Common myeloid progenitor, CD34-positive (primary cell): Measurements from ENCODE around the gene TNS4.

Source experiments
- CTCF ChIA-PET: fragments of 350-600 bp; sonication (Branson Sonifier 250); formaldehyde crosslinking; loops from one replicate; lab custom pipeline; 2021; ENCODE audit warnings: antibody characterized with exemption; lab: Charles Lee
- POLR2A ChIA-PET: fragments of 350-600 bp; sonication (Branson Sonifier 250); formaldehyde crosslinking; loops from one replicate; lab custom pipeline; 2021; ENCODE audit warnings: antibody characterized with exemption; lab: Charles Lee
- DNase-seq, 3 donors: peaks; one replicate each; pipeline versions ENCODE4 v3.0.0 to v3.0.0-alpha.2; 2013
- H3K27ac ChIP-seq, 2 experiments: 1 replicate in 1 of 2; 2 replicates in 1 of 2; pipeline ENCODE4 v1.7.0; 2013; ENCODE audit warnings: inconsistent platforms in 2 of 2, low read length in 2 of 2, mild to moderate bottlenecking in 2 of 2, low read depth in 1 of 2, moderate library complexity in 1 of 2; ENCODE audit not compliant: severe bottlenecking in 2 of 2, insufficient read depth in 1 of 2, poor library complexity in 1 of 2
- H3K27me3 ChIP-seq, 5 experiments: replicated peaks in 2 of 5; 1 replicate in 3 of 5; 2 replicates in 2 of 5; pipeline versions ENCODE4 v1.6.1 to v1.7.0; 2013; ENCODE audit warnings: low read length in 4 of 5, mild to moderate bottlenecking in 2 of 5, moderate library complexity in 2 of 5, inconsistent platforms in 1 of 5; ENCODE audit not compliant: insufficient read depth in 5 of 5, control insufficient read depth in 4 of 5
- H3K36me3 ChIP-seq, 4 experiments: 1 replicate in 2 of 4; 2 replicates in 2 of 4; pipeline versions ENCODE4 v1.6.1 to v1.7.0; 2013; ENCODE audit warnings: low read length in 3 of 4, control low read depth in 1 of 4, mild to moderate bottlenecking in 1 of 4; ENCODE audit not compliant: control insufficient read depth in 4 of 4, insufficient read depth in 4 of 4
- H3K4me1 ChIP-seq, 4 experiments: 1 replicate in 3 of 4; 2 replicates in 1 of 4; pipeline versions ENCODE4 v1.6.1 to v1.7.1; 2013; ENCODE audit warnings: low read length in 3 of 4, mild to moderate bottlenecking in 3 of 4, control low read depth in 1 of 4, inconsistent platforms in 1 of 4, moderate library complexity in 1 of 4; ENCODE audit not compliant: control insufficient read depth in 4 of 4, insufficient read depth in 4 of 4; ENCODE audit errors: control extremely low read depth in 1 of 4
- H3K4me3 ChIP-seq, 7 experiments: 1 replicate in 4 of 7; 2 replicates in 3 of 7; pipeline versions ENCODE4 v1.5.1 to v1.7.0; 2013; ENCODE audit warnings: mild to moderate bottlenecking in 7 of 7, low read length in 6 of 7, moderate library complexity in 6 of 7, inconsistent platforms in 2 of 7, low read depth in 2 of 7, control low read depth in 1 of 7; ENCODE audit not compliant: insufficient read depth in 4 of 7, control insufficient read depth in 1 of 7; ENCODE audit errors: extremely low read depth in 1 of 7
- H3K9me3 ChIP-seq, 5 experiments: 1 replicate in 4 of 5; 2 replicates in 1 of 5; pipeline versions ENCODE4 v1.6.1 to v1.7.1; 2013; ENCODE audit warnings: low read length in 4 of 5, mild to moderate bottlenecking in 2 of 5, inconsistent platforms in 1 of 5, low read depth in 1 of 5, moderate library complexity in 1 of 5; ENCODE audit not compliant: control insufficient read depth in 4 of 5, insufficient read depth in 2 of 5; ENCODE audit errors: control extremely low read depth in 1 of 5
- WGBS: methylation state at CpG from one replicate; pipeline ENCODE4 v1.1.5; 2013; ENCODE audit not compliant: insufficient coverage; 5-methylcytosine and 5-hydroxymethylcytosine counted together

Gene TNS4

DNA sequence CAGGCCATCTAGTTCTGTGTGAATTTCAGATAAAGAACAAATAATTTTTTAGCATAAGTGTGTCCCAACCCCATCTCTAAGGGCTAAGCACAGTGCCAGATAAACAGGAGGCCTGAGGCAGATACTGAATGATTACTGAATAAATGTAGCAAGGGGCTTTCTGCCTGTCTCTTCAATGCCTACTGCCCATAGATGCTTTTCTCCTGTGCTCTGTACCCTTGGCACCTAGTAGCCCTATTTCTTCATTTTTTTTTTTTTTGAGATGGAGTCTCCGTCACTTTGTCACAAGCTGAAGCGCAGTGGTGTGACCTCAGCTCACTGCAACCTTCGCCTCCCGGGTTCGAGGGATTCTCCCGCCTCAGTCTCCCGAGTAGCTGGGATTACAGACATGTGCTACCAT is 32.9 kb downstream of the TNS4 start:
- 99% methylated on average over 7 of the region's 7 CpGs for WGBS
- DNase-seq: no peak
- CTCF ChIA-PET: interaction anchor here (1.0 kb wide), 1 partner anchor 65 kb away, joined by 5 read pairs; no protein-coding TSS in a partner anchor
- no peak overlapping the region for H3K4me3 ChIP-seq
- POLR2A ChIA-PET: no interaction called here
- H3K27me3 ChIP-seq: peaks cover 0 to 2% (median 0%) of the 10 kb centered on the region in 5 experiments
- no peak overlapping the region for H3K27ac ChIP-seq
- H3K4me1 ChIP-seq: no peaks in the 10 kb centered on the region
- peaks cover 0 to 7% (median 0%) of the 10 kb centered on the region in 5 experiments for H3K9me3 ChIP-seq
- no peaks in the 10 kb centered on the region for H3K36me3 ChIP-seq

DNA sequence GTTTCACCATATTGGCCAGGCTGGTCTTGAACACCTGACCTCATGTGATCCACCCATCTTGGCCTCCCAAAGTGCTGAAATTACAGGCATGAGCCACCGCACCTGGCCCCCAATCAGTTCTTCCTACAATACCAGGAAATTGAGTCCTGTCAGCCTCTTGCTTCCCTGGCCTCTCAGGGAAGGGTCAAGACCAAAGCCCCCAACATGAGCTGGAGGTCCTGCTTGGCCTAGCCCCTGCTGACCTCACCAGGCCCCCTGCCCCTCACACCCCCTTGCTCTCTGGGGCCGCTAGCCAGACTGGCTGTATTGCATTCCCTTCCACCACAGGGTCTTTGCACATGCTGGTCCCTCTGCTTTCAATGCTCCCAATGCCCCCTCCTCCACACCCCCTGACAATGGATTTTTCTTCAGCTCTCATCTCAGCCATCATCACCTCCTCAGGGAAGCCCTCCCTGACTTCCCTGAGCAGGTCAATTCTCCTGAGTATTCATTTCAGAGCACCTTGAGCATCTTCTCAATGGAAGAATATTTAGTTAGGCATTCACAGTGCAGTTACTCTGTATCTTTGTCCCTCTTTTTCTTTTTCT is 34.0 kb downstream of the TNS4 start:
- H3K4me1 ChIP-seq: no peaks in the 10 kb centered on the region
- peaks cover 0 to 5% (median 0%) of the 10 kb centered on the region in 5 experiments for H3K9me3 ChIP-seq
- DNase-seq: no peak
- 100% methylated on average over 1 of the region's 2 CpGs for WGBS
- H3K27ac ChIP-seq: no peak overlapping the region
- peaks cover 0 to 2% (median 0%) of the 10 kb centered on the region in 5 experiments for H3K27me3 ChIP-seq
- no peaks in the 10 kb centered on the region for H3K36me3 ChIP-seq
- ChIA-PET POLR2A (no interaction called here), CTCF (interaction anchor here (0.7 kb wide), 1 partner anchor 150 kb away, joined by 3 read pairs; no protein-coding TSS in a partner anchor)
- no peak overlapping the region for H3K4me3 ChIP-seq

DNA sequence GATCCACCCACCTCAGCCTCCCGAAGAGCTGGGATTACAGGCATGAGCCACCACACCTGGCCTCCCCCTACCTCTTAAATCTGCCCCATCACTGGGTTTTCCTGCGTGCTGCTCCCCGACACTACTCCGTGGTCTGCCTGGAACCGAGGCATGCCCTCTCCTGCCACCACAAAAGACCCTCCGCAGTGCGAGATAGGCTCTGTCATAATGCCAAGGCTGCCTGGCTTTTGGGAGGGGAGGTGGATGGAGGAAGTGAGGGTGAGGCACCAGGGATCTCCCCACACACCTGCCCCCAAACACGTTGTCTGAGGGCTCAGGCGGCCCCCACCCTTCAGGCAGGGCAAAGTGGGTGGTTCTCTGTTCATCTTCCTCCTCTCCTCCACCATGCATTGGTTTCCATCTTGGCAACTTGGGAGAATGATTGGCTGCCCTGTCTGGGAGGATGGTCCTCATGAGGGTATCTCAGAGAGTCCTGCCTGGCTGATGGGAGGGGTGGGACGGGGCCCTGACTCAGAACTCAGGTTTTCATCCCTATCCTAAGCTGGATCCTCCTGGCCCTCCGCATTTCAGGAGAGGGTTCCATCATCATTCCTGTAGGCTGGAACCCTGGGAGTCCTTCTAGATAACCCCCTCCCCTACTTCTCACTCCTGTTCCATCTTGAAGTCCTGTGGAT is 35.0 kb downstream of the TNS4 start:
- Histone ChIP-seq H3K36me3 (no peaks in the 10 kb centered on the region), H3K27ac (no peak overlapping the region), H3K4me3 (no peak overlapping the region), H3K27me3 (no peaks in the 10 kb centered on the region), H3K4me1 (no peaks in the 10 kb centered on the region), H3K9me3 (no peaks in the 10 kb centered on the region)
- 93% methylated on average over 5 of the region's 11 CpGs for WGBS
- POLR2A ChIA-PET: no interaction called here
- CTCF ChIA-PET: interaction anchor here (1.6 kb wide), 1 partner anchor 16 kb away, joined by 4 read pairs; no protein-coding TSS in a partner anchor
- no peak for DNase-seq

DNA sequence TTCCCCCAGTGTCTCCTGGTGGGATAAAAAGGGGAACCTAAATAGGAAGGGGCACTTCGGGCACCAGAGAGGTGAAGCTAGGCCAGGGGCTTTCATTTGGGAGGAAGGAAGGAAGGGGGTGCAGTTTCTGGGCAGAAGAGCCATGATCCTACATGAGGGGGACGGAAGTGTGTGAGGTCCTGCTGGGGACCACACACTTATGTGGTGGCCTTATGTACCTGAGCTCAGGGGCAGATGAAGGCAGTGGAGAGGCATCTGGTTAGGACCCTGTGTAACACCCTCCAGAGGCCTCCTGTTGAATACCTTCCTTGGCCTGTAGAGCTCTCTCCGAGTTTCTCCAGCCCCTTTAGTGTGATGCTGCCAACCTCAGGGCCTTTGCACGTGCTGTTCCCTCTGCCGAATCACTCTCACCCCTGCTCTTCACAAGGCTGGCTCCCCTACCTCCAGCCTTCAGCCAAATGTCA is 37.0 kb downstream of the TNS4 start:
- H3K4me3 ChIP-seq: no peak overlapping the region
- H3K4me1 ChIP-seq: no peaks in the 10 kb centered on the region
- no peaks in the 10 kb centered on the region for H3K27me3 ChIP-seq
- WGBS: 77% methylated on average over 5 of the region's 5 CpGs
- no peak overlapping the region for H3K27ac ChIP-seq
- CTCF ChIA-PET: interaction anchor here (1.1 to 2.2 kb wide), 4 partner anchors 10 to 96 kb away, joined by 3 to 6 read pairs (median 4); partner anchors contain the start of gene IGFBP4
- H3K36me3 ChIP-seq: no peaks in the 10 kb centered on the region
- H3K9me3 ChIP-seq: no peaks in the 10 kb centered on the region
- POLR2A ChIA-PET: no interaction called here
- DNase-seq: no peak

DNA sequence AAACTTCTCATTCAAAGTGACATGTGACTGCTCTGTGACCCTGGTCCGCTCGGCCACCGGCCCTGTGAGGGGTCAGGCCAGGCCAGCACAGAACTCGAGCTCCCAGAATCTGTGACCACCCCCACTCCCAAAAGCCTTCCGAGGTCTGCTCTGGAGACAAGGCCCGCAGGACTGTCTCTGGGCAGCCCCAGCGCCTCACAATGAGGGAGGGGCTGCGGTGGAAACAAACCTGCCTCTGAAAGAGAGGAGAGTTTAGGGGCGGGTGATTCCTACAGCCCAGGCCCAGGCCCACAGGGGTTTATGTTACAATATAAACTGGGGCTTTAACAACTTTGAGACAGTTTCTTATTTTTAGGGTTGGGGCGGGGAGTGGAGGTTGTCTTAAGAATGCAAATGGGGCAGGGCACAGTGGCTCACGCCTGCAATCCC is 38.3 kb downstream of the TNS4 start:
- no peak for DNase-seq
- Histone ChIP-seq H3K4me3 (no peak overlapping the region), H3K27me3 (no peaks in the 10 kb centered on the region), H3K27ac (no peak overlapping the region), H3K36me3 (no peaks in the 10 kb centered on the region), H3K9me3 (no peaks in the 10 kb centered on the region), H3K4me1 (no peaks in the 10 kb centered on the region)
- POLR2A ChIA-PET: interaction anchor here (0.8 kb wide), 1 partner anchor 65 kb away, joined by 3 read pairs; no protein-coding TSS in a partner anchor
- WGBS: 95% methylated on average over 10 of the region's 11 CpGs
- CTCF ChIA-PET: interaction anchor here (1.2 to 1.6 kb wide), 2 partner anchors 15 to 96 kb away, joined by 3 to 4 read pairs; no protein-coding TSS in a partner anchor

DNA sequence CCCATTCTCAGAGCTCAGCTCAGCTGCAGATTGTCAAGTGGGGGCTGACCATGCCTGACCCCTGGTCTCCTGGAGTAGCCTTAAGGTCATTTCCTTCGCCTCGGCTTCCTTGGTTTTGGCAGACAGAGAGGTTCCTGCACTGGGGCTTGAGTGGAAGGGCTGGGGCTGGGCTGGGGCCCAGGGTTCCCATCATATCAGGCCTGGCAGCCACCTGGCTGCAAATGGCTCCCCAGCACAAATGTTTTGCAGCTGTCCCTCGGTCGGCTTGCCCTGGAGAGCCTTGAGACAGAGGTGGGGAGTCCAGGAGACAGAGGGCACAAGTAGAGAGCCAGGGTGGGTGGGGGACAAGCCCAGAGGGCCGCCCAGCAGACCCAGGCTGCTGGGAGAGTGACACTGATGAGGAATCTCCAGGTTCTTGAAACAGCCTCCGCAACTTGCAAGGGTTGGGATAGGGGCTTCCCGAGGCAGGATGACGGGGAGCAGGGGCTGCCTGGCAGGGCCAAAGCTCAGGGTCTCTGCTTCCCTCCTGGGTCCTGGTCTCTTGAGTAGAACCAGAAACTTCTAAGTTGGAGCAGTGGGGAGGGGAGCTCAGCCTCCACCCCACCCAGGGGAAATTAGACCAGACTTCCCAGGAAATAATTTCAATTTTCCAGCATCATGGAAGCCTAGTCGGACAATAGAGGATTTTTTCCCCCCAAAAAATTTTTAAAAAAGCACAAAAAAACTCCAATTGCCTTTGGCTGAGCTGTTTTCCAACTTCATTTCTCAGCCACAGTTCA is 38.9 kb downstream of the TNS4 start:
- ChIA-PET CTCF (interaction anchor here (0.8 to 1.6 kb wide), 4 partner anchors 12 to 96 kb away, joined by 3 to 4 read pairs (median 4); no protein-coding TSS in a partner anchor), POLR2A (interaction anchor here (0.8 kb wide), 1 partner anchor 66 kb away, joined by 3 read pairs; no protein-coding TSS in a partner anchor)
- no peak for DNase-seq
- Histone ChIP-seq H3K4me1 (no peaks in the 10 kb centered on the region), H3K36me3 (no peaks in the 10 kb centered on the region), H3K27me3 (no peaks in the 10 kb centered on the region), H3K27ac (no peak overlapping the region), H3K4me3 (no peak overlapping the region), H3K9me3 (no peaks in the 10 kb centered on the region)
- 100% methylated on average over 8 of the region's 9 CpGs for WGBS
